ENCODE measurements around the gene HTR1D. TPM values are rescaled to one million over a fixed set of nuclear protein-coding genes. Genes with fewer than 3 reads are reported as not detected.
"Not testable (repeated sequence)": the region's sequence is repeated elsewhere in the genome, so short reads cannot be mapped to it uniquely, and the experiment has no call there.

The HTR1D gene
- total RNA-seq, 1 experiment from 2014 or later, result 3.1 TPM

GRCh38 chr1:23223490-23223951, 6.2 kb upstream of the HTR1D start:
- H2BK20ac ChIP-seq (ENCODE audit: low read depth, low read length, poor library complexity, severe bottlenecking); H3K36me3 Mint-ChIP-seq (ENCODE audit: insufficient read depth in 1 of 3, low read depth in 3 of 3); H3K9me3 ChIP-seq (ENCODE audit: control insufficient read depth, low read depth, low read length); H3K4ac ChIP-seq (ENCODE audit: low read depth, low read length); H2AFZ ChIP-seq (ENCODE audit: low read length); H3K27ac ChIP-seq (ENCODE audit: insufficient read length, low read depth, low read length); H3K23me2 ChIP-seq (ENCODE audit: insufficient read length, low read depth, low read length, poor library complexity, severe bottlenecking); H3K56ac ChIP-seq (ENCODE audit: insufficient read length, low read depth, low read length); H2BK120ac ChIP-seq (ENCODE audit: low read depth, low read length, poor library complexity, severe bottlenecking); H3K4me3 Mint-ChIP-seq; H2AK5ac ChIP-seq (ENCODE audit: insufficient read length, low read length); H2BK12ac ChIP-seq (ENCODE audit: insufficient read length, low read depth, low read length); H4K5ac ChIP-seq (ENCODE audit: insufficient read length, low read depth, low read length); H3K14ac ChIP-seq (ENCODE audit: insufficient read depth, low read length); H3K4me1 ChIP-seq (ENCODE audit: insufficient read depth, low read length); H2BK5ac ChIP-seq (ENCODE audit: insufficient read length, low read length); H3K4me2 ChIP-seq (ENCODE audit: insufficient read depth, insufficient read length, low read length); H3K79me1 ChIP-seq (ENCODE audit: insufficient read depth, low read depth, low read length, poor library complexity, severe bottlenecking); H4K20me1 ChIP-seq (ENCODE audit: control insufficient read depth, insufficient read depth, insufficient read length); DNase-seq; H3K23ac ChIP-seq (ENCODE audit: insufficient read length, low read depth, low read length); H4K8ac ChIP-seq (replicated peaks; ENCODE audit: insufficient read length, low read depth, low read length); H3K9me3 Mint-ChIP-seq; H2BK15ac ChIP-seq (ENCODE audit: low read depth, low read length); H3K27ac Mint-ChIP-seq; H3K79me2 ChIP-seq (ENCODE audit: insufficient read depth, low read length); H3K27me3 ChIP-seq (ENCODE audit: insufficient read depth, low read length); H3K9ac ChIP-seq (ENCODE audit: extremely low read depth, insufficient read length, low read length); H3T11ph ChIP-seq (ENCODE audit: low read length); H4K91ac ChIP-seq (ENCODE audit: insufficient read length, low read depth, low read length); H3K18ac ChIP-seq (ENCODE audit: insufficient read length, low read depth, low read length): not testable (repeated sequence)
- Mint-ChIP-seq H3K27me3 (ENCODE audit: low read depth) (peaks cover 23% of the 10 kb centered on the region), H3K4me1 (peaks cover 28 to 31% of the 10 kb centered on the region in 2 experiments)
- WGBS (ENCODE audit: extremely low coverage, insufficient read length, low lambda C conversion rate), result no CpG with 5 or more reads among the region's 1 CpG

Measured in H9 (cell line).